Measurements from ENCODE around the gene ADORA1.

ADORA1 gene

DNA sequence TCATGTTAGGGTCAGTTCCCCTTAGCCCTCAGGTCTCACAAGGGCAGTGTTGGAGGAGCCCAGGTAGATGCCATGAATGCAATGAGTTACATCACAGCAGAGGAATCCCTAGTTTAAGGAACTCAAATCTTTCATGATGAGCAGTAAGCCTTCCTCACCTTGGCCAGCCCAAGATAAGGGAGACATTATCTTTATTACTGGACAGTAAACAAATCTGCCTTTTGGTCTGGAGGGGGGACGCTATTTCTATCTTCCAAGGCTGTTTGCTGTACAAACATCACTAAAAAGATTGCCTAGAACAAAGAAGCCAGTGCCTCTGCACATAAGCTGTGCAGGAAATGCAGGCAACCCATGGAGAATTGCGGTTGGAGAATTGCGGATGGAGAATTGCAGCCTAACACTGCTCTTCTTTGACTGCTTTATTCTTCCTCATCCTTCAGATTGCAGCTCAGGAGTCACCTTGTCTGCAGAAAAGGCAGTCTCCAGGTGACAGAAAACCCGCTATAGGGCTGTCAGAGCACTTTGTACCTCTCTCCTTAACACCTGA lies 61.2 kb downstream of the ADORA1 start:
- DNase-seq (ENCODE audit: low read depth) = no peak
- TF ChIP-seq, protein P1, sequence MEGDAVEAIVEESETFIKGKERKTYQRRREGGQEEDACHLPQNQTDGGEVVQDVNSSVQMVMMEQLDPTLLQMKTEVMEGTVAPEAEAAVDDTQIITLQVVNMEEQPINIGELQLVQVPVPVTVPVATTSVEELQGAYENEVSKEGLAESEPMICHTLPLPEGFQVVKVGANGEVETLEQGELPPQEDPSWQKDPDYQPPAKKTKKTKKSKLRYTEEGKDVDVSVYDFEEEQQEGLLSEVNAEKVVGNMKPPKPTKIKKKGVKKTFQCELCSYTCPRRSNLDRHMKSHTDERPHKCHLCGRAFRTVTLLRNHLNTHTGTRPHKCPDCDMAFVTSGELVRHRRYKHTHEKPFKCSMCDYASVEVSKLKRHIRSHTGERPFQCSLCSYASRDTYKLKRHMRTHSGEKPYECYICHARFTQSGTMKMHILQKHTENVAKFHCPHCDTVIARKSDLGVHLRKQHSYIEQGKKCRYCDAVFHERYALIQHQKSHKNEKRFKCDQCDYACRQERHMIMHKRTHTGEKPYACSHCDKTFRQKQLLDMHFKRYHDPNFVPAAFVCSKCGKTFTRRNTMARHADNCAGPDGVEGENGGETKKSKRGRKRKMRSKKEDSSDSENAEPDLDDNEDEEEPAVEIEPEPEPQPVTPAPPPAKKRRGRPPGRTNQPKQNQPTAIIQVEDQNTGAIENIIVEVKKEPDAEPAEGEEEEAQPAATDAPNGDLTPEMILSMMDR (conservative IDR thresholded peaks at IDR 0.05; ENCODE audit: low read length) = no peak
- no peak overlapping the region for H3K4me3 ChIP-seq (ENCODE audit: low read length)

- DNase-seq (ENCODE audit: low read depth) = peak; percentile 50
- TF ChIP-seq, protein P1 (conservative IDR thresholded peaks at IDR 0.05; ENCODE audit: low read length) = no peak
- H3K4me3 ChIP-seq (ENCODE audit: low read length) = no peak overlapping the region
Observed at GRCh38 chr1:203189951-203190352, 62.4 kb downstream of the ADORA1 start.

DNA sequence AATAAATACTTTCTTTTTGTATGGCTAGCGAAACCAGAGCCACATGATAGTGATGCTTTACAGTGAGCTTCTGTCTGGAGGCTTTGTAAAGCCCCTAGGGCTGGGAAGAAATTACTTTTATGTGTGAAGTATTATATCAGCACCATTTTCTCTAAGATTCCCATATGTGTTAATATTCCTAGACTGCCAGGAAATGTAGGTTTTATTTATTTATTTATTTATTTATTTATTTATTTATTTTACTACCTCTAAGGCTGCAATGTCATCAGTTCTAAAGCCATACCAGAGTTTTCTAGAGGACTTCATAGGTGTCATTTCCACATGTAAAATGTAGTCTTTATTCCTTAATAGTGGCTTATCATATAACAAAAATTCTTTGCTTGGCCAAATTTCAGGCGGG lies 63.4 kb downstream of the ADORA1 start:
- no peak for DNase-seq (ENCODE audit: low read depth)
- H3K4me3 ChIP-seq (ENCODE audit: low read length) = no peak overlapping the region
- TF ChIP-seq, protein P1 (conservative IDR thresholded peaks at IDR 0.05; ENCODE audit: low read length) = no peak

GRCh38 chr1:203196371-203196770 lies 68.8 kb downstream of the ADORA1 start:
- H3K4me3 ChIP-seq (ENCODE audit: low read length) = no peak overlapping the region
- DNase-seq (ENCODE audit: low read depth) = peak; percentile 11
- TF ChIP-seq, protein P1 (conservative IDR thresholded peaks at IDR 0.05; ENCODE audit: low read length) = peak; percentile 29

- peak; percentile 83 for DNase-seq (ENCODE audit: low read depth)
- TF ChIP-seq, protein P1 (conservative IDR thresholded peaks at IDR 0.05; ENCODE audit: low read length) = no peak
- H3K4me3 ChIP-seq (ENCODE audit: low read length) = no peak overlapping the region
Observed at GRCh38 chr1:203197625-203198024, 70.1 kb downstream of the ADORA1 start.

DNA sequence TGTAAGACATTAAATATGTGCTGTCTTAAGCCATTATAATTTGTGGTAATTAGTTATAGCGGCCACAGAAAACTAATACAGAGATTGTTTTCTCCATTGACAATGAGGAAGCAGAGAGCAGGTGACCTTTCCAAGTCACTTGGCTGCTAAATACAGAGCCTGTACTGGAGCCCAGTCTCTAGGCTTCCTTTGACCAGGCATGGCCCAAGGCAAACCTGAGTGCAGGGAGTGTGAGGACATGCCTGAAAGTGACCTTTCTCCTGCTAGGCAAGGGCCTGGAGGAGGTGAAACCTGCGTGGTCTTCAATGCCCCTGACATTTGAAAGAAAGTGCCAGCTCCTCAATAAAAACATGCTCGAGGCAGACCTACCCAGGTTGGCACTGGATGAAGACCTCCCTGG lies 71.5 kb downstream of the ADORA1 start:
- no peak overlapping the region for H3K4me3 ChIP-seq (ENCODE audit: low read length)
- TF ChIP-seq, protein P1 (conservative IDR thresholded peaks at IDR 0.05; ENCODE audit: low read length) = no peak
- DNase-seq (ENCODE audit: low read depth) = no peak

GRCh38 chr1:203199481-203199815 lies 71.9 kb downstream of the ADORA1 start:
- TF ChIP-seq, protein P1 (conservative IDR thresholded peaks at IDR 0.05; ENCODE audit: low read length) = no peak
- no peak overlapping the region for H3K4me3 ChIP-seq (ENCODE audit: low read length)
- DNase-seq (ENCODE audit: low read depth) = no peak
